Activated CD8-positive, alpha-beta memory T cell treated with anti-CD3 and anti-CD28 coated beads, Interleukin-2, amount 50 U/mL, for 48 hours (primary cell): ENCODE results near the gene ACTR3.

Experiments used
- DNase-seq: peaks from one replicate; pipeline ENCODE4 v3.0.0-alpha.2; 2020

Gene ACTR3

GRCh38 chr2:113966832-113967231 lies 76.9 kb downstream of the ACTR3 start:
- no peak for DNase-seq

- no peak for DNase-seq
Observed at GRCh38 chr2:113967272-113967671, 77.4 kb downstream of the ACTR3 start.

GRCh38 chr2:113972766-113973165 lies 82.9 kb downstream of the ACTR3 start:
- DNase-seq: no peak

- DNase-seq: no peak
Observed at GRCh38 chr2:113973810-113974209, 83.9 kb downstream of the ACTR3 start.

GRCh38 chr2:113974727-113975126 lies 84.8 kb downstream of the ACTR3 start:
- DNase-seq: no peak

- DNase-seq: no peak
Observed at GRCh38 chr2:113976277-113976928, 86.5 kb downstream of the ACTR3 start.

GRCh38 chr2:113977060-113977659 lies 87.3 kb downstream of the ACTR3 start:
- no peak for DNase-seq

- DNase-seq: no peak
Observed at GRCh38 chr2:113977660-113978523, 88.0 kb downstream of the ACTR3 start.

- no peak for DNase-seq
Observed at GRCh38 chr2:113978524-113979190, 88.8 kb downstream of the ACTR3 start.

- DNase-seq: peak; percentile 93
Observed at GRCh38 chr2:113979191-113980128, 89.6 kb downstream of the ACTR3 start.

- DNase-seq: no peak
Observed at GRCh38 chr2:113980946-113981345, 91.1 kb downstream of the ACTR3 start.

GRCh38 chr2:113981404-113982134 lies 91.7 kb downstream of the ACTR3 start:
- DNase-seq: no peak

- no peak for DNase-seq
Observed at GRCh38 chr2:113985554-113986397, 95.9 kb downstream of the ACTR3 start.

GRCh38 chr2:113986762-113987290 lies 96.9 kb downstream of the ACTR3 start:
- no peak for DNase-seq

GRCh38 chr2:113992090-113992489 lies 102.2 kb downstream of the ACTR3 start:
- no peak for DNase-seq

GRCh38 chr2:113996671-113997594 lies 107.0 kb downstream of the ACTR3 start:
- DNase-seq: no peak

GRCh38 chr2:114001152-114001551 lies 111.3 kb downstream of the ACTR3 start:
- DNase-seq: no peak

- no peak for DNase-seq
Observed at GRCh38 chr2:114001937-114002336, 112.0 kb downstream of the ACTR3 start.
